NOMO-1 treated with DMSO at 0.1 percent for 48 hours (cell line): Measurements from ENCODE around the gene CMTM8.
A peak's percentile ranks its signal among the peaks of the same experiment; 100 is the strongest.
"Not testable (repeated sequence)": the region's sequence is repeated elsewhere in the genome, so short reads cannot be mapped to it uniquely, and the experiment has no call there.

Experiments
- DNase-seq: peaks from one replicate; lab custom pipeline; 2025; ENCODE audit not compliant: unreplicated experiment; lab: John Stamatoyannopoulos, UW

CMTM8 gene, protein sequence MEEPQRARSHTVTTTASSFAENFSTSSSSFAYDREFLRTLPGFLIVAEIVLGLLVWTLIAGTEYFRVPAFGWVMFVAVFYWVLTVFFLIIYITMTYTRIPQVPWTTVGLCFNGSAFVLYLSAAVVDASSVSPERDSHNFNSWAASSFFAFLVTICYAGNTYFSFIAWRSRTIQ

DNA sequence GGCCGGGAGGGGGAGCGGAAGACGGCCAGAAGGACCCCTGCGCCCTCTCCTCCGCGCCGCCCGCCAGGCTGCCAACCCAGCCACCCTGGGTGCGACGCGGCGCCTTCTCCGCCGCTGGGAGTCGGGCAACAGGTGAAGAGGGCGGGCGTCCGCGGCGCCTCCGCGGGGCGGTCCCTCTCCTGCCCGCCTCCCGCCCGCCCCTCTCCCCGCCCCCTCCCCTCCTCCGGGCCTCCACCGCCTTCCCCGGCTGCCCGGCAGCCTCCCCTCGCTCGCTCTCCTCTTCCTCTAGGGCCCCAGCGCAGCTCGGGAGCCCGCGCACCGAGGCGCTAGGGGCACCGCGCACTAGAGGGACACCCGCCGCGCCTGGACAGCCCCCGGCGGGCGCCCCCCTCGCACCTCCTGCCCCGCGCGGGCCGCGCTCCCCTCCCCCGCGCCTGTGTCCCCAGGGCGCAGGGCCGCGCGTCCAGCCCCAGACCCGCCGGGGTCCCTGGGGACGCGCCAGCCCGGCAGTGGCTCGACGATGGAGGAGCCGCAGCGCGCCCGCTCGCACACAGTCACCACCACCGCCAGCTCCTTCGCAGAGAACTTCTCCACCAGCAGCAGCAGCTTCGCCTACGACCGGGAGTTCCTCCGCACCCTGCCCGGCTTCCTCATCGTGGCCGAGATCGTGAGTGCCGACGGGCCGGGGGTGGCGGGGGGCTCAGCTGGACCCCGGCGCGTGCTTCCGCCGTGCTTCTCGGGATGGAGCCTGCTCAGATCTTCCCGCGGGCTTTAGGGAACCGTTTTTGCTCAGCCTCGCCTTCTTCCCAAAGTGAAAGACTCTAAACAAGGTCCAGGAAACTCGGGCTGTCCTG is at the start of gene CMTM8:
Gene CMTM8 (plus strand): TSS at position 228 of the 854 bp plus-strand sequence. CDS start 293 bp downstream, at position 521.
- DNase-seq, result peak; percentile 37

DNA sequence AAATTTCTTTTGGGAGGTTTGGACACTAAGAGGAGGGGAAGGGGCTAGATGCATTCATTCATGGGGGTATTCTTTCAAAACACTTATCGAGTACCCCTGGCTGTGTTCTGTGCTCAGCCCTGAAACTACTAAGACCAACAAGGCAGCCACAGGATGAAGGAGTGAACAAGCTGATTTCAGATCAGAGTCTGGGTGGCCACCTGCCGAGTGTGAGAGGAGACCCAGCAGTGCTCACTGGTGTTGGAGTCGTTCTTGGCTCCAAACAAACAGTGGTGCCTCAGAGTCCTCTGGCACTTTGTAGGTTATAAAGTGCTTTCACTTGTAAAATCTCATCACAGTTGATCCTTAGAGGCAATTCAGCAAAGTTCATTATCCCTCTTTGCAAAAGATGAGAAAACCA is 48.8 kb upstream of the CMTM8 start:
- DNase-seq, result no peak

GRCh38 chr3:32190556-32190955 is 47.9 kb upstream of the CMTM8 start:
- not testable (repeated sequence) for DNase-seq

- DNase-seq, result no peak
Measured at GRCh38 chr3:32193101-32193500, 45.4 kb upstream of the CMTM8 start.

- no peak for DNase-seq
Measured at GRCh38 chr3:32194653-32195052, 43.8 kb upstream of the CMTM8 start.

DNA sequence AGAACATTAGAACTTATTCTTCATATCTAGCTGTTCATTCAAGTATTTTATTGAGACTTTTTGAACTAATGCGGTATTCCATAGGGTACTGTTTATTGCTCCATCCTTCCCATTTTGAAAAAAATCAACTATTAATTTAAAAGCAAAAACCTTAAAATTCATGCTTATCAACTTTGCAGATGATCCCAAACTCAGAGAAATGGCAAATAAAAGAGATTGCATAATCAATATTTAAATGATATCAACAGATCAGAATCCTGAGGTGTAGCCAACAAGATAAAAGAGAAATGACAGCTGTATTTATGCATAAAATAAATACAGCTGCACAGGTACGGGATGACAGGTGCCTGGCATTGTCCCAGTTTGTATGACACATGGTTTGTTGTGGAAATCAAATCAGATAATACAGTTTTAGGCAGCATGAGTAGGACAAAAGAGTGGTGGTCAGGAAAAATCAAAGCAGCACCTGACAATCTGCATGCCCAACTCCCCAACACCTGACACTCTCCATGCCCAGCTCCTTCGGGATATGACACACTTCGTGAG is 42.4 kb upstream of the CMTM8 start:
- no peak for DNase-seq

- DNase-seq, result no peak
Measured at GRCh38 chr3:32197991-32198390, 40.5 kb upstream of the CMTM8 start.

DNA sequence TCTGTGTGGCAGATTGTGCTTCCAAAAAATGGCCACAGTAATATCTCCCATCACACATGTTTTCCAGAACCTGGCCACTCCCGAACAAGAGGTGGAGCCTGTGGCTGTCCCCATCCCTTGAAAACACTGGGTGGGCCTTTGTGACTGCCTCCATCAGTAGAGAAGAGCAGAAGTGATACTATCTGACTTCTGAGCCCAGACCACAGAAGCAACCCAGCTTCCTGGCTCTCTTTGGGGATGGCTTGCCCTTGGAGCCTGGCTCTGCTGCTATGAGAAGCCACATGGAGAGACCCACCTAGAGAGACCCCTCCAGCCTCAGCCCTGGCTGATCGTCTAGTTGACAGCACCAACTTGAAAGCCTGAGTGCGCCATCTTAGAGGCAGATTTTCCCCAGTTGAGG is 39.8 kb upstream of the CMTM8 start:
- DNase-seq, result peak; percentile 29

GRCh38 chr3:32200490-32200889 is 38.0 kb upstream of the CMTM8 start:
- no peak for DNase-seq

DNA sequence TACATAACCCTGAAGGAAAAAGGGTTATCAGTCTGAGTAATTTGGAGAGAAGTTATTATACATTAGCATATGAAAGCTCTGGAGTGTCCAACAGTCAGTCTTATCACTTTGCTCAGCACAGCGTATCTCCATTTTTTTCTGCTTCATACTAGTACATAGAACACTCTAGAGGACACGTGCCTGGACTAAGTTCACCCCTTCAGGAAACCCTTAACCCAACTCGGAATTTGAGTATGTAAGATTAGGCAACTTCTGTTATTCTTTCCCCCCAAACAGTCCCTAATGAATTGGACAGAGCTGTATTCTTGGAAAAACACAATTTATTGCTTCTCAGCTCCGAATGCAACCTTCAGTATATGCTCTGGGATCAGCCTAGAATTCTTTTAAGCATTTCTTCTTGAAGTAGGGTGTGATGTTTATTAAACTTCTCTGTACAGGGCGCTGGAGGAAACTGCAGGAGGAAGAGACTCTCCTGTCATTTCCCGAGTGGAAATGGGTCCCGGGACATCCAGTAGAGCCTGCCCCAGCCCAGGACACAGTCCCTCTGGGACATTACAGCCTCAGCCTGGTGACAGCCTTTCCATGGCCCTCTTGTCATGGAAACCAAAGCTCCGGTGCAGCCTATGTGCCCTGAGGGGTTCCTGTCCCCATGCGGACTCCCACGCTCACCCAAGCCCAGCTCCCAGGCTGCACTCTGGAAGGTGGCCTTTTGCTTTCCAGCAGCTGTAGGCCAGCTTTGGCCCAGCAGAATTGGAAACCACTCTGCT is 37.3 kb upstream of the CMTM8 start:
- DNase-seq, result no peak

DNA sequence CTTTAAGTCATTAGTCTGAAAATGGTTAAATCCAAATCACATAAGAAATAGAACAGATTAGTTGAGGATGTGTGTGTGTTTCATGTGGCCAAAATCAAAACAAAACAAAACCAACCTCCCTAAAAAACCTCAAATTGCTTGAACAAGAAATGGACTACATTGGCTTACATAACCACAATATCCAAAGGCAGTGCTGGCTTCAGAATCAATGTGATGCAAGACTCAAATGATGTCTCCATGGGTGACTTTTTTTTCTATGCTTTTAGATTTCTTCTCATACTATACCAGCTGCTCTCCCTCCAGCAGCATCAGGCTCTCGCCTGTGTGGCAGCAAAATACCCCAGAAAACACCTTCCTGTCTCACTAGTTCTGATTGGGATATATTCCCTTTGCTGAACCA is 36.0 kb upstream of the CMTM8 start:
- DNase-seq, result no peak

- DNase-seq, result no peak
Measured at GRCh38 chr3:32203854-32204253, 34.6 kb upstream of the CMTM8 start.

DNA sequence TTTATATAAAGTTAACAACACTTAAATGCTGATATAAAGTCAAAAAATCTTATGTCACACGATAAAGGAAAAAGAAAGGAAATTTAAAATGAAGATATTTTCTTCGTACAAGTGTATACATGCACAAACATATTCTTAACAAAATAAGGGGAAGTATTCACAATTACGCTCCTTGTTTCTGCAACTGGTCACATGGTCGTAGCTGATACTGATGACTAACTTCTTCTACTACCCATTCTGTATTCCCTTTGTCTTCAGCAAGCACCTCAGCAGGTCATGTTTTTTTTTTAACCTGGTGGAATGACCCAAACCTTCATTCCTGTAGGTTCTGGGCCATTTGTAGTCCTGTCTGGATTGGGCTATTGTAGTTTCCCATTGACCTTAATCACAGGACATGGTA is 30.0 kb upstream of the CMTM8 start:
- DNase-seq, result peak; percentile 52

GRCh38 chr3:32215185-32215584 is 23.3 kb upstream of the CMTM8 start:
- no peak for DNase-seq

DNA sequence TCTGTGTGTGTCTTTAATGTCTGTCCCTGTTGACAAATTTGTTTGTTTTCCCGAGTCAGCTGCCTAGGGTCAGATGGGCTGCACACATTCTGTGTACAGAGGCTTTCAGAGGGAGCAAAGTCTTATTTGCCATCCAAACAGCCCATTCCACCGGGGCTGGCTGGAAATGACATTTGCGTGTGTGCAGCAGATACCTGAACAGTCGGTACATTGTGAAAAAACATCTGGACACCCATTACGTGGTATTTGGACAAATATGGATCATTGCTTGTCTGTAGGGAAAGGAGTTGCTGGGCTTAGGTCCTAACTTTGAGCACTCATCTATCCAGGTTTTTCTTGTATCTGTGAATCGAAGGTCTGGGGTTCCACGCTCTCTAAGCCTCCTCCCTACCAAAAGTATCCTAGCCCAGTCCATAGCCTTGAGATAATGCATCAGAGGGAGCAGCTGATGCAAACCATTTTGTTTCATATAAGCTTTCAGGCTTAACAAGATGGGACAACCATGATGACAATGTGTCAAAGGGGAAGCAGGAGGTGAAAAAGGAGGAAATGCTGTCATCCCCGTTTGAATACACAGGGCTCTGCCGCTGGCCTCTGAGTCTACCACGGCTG is 22.2 kb upstream of the CMTM8 start:
- DNase-seq, result no peak

- DNase-seq, result no peak
Measured at GRCh38 chr3:32217339-32217738, 21.1 kb upstream of the CMTM8 start.

DNA sequence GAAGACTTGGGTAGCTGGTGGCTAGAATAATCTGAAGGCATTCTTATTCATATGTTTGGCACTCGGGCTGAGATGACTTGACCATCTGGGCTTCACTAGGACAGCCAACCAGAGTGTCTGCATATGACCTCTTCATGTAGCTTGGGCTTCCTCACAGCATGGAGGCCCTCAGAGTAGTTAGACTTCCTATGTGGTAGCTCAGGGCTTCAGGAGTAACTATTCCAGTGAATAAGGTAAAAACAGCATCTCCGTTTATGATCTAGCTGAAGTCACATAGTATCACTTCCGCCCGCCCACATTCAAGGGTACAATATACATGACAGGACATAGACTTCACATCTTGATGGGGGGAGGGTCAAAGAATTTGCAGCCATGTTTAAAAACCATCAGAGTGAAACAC is 18.9 kb upstream of the CMTM8 start:
- DNase-seq, result no peak

- no peak for DNase-seq
Measured at GRCh38 chr3:32220006-32220405, 18.5 kb upstream of the CMTM8 start.

DNA sequence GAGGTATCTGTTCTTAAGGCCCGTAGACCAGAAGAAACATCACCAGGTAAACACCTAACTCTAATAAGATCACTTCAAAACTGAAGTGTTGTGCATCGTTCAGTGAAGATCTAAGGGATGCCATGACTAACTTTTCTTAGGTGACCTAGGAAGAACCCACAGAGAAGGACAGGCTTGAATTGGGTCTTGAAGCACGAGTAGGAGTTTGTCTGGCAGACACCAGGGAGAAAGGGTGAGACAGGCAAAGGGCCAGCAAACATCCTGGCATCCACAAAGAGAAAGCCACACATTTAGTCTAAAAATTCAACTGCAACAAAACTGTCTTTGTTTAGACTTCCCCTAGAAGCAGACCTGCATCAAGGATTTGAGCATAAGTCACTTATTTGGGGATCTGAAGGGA is 15.5 kb upstream of the CMTM8 start:
- no peak for DNase-seq

DNA sequence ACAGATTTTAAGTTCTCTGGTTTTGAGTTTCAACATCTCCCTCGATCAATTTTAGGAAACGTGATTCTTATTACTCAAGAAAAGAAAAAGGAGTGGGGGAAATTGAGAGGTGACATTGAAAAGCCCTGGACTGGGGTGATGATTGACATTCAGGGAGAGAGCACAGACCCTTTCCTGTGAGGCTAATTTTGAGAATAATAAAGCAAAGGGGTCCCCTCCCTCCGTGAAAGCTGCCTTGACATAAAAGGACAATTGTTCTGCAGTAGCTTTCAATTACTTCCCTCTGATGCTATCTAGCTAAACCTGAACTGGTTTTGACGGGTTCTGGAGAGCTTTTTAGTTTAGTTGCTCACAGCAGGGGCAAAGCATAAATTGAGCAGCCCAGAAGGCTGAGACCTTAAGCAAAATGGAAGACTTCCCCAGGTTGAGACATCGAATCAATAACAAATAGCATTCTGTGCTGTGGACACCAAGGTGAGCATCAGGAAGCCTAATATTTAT is 14.4 kb upstream of the CMTM8 start:
- no peak for DNase-seq

DNA sequence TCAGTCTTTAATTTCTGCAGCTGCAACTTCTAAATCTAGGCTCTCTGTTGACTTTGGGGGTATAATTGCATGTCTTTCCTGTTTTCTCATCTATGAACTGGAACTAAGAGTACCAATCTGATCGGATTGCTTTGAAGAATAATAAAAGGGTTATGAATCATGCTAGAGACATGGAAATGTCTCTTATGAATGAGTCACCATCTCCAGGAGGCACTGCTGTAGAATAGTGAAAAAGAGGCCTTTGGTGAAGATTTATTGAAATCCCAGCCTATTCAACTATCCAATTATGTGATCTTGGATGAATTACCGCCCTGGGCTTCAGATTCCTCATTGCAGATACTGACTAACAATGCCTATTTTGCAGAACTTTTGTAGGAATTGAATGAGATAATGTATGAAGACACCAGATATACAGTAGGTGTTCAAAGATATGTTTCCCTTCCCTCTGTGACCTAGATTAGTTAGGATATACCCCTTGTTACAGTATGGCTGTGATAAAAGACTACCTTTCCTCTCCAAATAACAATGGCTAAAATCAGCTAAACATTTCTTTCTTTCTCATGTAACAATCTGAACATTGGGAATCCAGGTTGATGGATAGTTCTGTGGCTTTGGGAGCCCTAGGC is 11.5 kb upstream of the CMTM8 start:
- no peak for DNase-seq
